ENCODE results near the gene KCNIP1.

Gene KCNIP1

DNA sequence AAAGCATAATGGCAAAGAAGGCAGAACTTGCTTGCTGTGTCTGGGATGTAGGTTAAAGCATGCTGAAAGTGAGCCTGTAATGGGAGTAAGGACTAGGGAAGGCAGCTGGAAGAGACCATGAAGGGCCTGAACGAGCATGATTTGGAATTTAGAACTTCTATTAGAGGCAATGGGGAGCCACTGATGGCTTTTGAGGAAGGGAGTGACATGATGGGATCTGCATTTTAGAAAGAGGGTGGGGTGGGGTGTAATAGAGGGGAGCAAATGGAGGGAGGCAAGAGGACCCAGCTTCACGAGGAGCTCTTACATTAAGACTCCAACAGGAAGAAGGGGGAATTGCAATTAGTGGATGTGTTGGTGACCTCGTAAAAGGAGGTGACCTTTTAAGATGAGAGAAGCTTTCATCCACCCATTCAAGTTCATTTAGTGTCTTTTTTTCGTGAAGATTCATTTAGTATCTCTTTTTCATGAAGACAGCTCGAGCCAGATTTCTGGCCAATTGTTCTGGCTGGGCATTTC is 266.1 kb downstream of the KCNIP1 start:
- DNase-seq (ENCODE audit: low read depth in 2 of 3, low spot score in 1 of 3) = no peak

DNA sequence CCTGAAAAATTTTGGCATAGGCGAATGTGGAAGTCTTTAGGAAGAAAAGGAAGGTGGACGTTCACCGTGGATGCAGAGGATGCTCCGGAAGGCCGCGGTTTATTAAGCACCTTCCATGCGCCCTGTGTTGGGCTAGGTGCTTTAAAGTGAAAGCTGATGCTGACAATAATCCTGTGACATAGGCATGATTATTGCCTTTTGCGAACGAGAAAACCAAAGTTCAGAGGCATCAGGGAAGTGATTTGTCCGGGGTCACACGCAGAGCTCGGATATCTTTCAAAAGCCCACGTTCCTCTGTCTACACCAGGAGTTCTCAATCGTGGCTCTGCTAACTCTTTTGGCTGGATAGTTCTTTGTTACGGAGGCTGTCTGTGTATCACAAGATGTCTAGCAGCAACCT is 267.7 kb downstream of the KCNIP1 start:
- DNase-seq (ENCODE audit: low read depth in 2 of 3, low spot score in 1 of 3) = no peak

DNA sequence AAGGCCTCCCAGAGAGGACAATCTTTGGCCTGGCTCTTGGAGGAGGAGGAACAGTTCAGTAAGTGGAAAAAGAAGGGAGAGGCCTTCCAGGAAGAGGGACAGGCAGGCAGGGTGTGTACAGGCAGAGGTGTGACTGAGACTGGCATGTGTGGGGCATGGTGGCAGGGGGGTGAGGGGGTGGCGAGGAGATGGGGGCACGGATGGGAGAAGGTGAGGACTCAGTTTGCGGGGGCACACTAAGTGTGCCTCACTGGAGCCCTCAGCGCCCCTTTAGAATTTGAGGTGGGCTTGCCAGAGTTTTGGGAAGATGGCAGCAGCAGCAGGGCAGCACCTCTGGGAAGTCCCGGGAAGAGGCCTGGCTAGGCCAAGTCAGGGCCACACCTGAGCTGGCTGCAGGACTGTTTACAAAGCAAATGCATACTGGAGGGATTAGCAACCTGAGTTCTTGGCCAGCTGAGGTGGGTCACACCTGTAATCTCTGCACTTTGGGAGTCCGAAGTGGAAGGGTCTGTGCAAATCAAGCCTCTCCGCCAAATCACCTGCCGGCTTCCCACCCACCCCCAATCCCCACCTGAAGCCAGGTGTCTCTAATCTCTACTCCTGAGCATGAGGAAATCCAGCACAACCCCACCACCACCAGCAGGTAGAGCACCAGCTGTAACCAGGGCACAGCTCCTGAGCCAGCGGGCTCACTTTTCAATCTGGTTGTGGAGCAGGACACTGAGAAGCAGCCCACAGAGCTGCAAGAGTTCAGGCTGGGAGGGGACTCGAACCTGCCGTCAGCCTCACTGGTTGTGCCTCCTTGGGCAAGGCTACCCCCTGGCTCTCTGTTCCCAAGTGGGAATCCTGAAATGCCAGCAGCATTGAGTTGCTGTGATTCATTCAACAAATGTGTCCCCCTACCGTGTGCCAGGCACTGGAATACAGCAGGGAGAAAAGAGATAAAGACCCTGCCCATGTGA is 269.5 kb downstream of the KCNIP1 start:
- DNase-seq (ENCODE audit: low read depth in 2 of 3, low spot score in 1 of 3) = no peak

DNA sequence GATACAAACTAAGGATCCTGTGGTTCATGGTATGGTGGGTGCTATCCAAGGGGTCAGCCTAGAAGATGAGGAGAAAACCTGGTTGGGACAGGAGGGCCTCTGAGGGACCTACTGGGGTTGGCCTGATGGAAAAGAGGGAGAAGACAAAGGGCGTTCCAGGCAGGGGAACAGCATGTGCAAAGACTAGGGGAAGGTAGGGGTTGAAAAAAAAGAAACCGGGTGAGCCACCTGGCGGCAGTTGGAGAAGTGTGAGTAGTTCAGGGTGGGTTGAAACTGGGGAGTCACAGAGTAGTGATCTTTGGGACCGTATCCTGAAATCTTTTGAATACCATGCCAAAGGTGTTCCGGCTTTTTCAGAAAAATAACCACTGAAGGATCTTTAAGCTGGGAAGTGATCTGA is 271.0 kb downstream of the KCNIP1 start:
- no peak for DNase-seq (ENCODE audit: low read depth in 2 of 3, low spot score in 1 of 3)

DNA sequence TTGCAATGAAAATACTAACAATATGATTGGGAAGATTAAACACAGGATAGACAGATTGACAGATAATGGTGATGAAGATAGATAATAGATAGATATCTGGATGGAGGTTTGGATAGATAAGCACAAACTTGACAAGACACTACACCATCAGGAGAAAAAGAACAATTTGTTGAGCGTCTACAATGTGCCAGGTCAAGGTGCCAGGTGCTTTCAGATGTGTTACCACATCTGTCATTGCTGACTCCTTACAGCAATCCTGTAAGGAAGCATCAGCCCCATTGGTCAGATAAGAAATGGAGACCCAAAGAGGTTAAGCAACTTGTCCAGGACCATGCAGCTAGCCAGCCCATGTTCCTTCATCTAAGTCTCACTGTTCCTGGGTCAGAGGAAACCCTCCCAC is 278.1 kb downstream of the KCNIP1 start:
- DNase-seq (ENCODE audit: low read depth in 2 of 3, low spot score in 1 of 3) = no peak

DNA sequence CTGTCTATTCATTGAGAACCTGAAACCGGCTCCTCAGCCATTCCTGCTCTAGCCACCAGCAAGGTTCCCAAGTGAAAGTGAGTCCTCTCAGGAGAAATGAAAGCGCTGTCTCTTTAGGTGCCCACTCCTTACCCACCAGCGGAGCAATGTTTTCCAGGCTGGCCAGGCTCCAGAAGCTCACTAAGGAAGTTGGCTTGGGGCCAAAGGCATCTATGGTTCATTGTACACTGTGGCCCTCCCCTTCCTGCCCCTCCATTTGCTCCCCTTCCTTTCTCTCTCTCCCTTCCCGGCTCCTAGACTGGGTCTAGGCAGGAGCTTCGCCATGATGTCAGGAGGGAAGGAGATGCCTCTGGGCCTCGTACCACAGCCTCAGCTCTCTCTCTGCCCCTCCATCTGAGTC is 278.6 kb downstream of the KCNIP1 start:
- no peak for DNase-seq (ENCODE audit: low read depth in 2 of 3, low spot score in 1 of 3)

DNA sequence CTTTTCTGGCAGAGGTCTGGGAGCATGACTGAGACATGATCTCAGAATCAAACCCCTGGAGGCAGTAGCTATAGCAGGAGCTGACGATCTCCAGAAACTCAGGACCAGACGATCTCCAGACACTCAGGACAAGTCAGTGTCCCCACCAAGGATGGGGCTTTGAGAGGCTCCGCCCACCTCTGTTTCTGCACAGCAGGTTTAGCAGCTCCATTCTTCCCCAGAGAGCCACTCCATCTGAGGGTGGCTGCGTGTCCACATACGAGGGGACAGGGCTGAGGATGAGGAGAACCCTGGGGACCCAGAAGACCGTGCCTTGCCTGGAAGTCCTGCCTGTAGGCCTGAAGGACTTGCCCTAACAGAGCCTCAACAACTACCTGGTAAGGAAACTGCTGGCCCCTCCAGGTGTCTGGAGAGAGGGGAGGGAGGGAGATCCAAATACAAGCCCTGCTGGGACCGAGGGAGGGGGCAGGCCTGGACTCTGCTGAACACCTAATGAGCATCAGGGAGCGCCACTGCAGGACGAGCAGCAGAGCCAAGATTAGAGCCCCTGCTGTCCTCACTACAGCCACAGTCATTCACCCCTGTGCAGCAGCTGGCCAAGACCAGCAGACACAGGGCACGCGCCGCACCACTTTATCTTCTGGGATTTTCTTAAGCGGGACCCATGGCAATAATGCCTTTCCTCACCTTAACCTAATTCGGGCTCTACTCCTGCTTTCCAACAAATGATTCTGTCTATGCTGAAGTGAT is 279.9 kb downstream of the KCNIP1 start, which contains the start of gene GABRP:
TSS of gene GABRP (plus strand) at position 228 of the 750 bp plus-strand sequence. CDS start 4,891 bp downstream, outside the sequence.
- DNase-seq (ENCODE audit: low read depth in 2 of 3, low spot score in 1 of 3) = no peak

DNA sequence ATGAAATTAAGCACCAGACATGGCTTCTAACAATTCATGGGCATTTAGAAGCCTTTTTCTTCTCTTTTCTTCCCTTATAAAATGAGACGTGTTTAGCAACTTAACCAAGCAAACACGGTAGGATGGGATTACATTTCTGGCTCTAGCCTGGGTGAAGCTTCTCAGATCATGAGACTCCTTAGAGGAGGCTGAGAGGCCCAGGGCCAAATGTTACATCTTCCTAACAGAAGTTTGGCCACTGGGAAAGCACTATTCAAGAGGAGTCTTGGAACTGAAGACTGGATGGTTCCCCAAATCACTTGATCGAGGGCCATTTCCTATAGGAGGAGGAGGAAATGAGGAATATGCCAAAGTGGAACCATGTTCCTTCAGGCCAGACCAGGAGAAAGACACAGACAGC is 281.6 kb downstream of the KCNIP1 start:
- no peak for DNase-seq (ENCODE audit: low read depth in 2 of 3, low spot score in 1 of 3)
